Activated CD4-positive, alpha-beta T cell treated with anti-CD3 and anti-CD28 coated beads for 48 hours (primary cell): ENCODE results near the gene ACOT12.
"Not testable (repeated sequence)": the region's sequence is repeated elsewhere in the genome, so short reads cannot be mapped to it uniquely, and the experiment has no call there.

Source experiments
- DNase-seq: peaks from one replicate; pipeline ENCODE4 v3.0.0-alpha.2; 2020

The ACOT12 gene

DNA sequence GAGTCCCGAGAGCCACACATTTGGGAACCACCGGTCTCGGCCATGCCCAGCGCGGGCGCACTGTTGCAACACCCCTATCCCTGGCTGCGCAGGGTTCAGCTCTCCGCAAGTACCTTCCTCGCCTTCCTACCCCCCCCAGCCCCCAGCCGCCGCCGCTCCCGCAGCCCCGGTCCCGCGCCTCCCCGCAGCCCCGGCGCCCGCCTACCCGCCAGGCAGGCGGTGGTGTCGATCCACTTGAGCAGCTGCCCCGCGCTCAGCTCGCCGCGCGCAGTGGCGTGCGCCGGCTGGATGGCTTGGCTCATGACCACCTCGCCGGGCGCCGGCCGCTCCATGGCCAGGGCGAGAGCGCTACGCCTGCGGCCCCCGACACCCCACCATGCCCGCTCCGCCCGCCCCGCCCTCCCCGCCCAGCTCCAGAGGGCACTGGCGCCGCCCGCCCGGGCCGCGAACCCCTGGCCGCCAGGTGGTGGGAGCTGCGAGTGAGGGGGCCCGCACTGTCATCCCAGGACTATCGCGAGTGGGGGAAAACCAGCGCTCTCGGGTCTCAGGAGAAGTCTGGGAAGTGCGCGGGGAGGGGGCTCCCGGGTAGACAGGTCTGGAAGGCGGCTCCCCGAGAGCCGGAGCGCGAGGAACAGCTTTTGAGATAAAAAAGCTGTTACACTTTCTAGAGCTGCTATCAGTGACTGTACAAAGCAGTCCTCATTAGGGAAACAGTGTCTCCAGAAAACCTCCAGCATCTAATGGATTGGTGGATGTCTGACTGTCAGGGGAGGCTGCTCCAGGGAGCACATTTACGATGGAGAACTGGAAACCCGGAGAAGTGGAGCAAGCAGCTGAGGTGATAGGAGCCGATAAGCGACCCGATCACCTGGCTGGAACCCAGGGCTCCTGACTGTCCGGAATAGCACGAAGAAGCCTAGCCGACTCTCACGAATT is at the start of gene ACOT12:
Gene ACOT12 (minus strand): TSS at position 352 of the 936 bp plus-strand sequence. CDS start 20 bp downstream, at position 332.
- peak; percentile 4 for DNase-seq

DNA sequence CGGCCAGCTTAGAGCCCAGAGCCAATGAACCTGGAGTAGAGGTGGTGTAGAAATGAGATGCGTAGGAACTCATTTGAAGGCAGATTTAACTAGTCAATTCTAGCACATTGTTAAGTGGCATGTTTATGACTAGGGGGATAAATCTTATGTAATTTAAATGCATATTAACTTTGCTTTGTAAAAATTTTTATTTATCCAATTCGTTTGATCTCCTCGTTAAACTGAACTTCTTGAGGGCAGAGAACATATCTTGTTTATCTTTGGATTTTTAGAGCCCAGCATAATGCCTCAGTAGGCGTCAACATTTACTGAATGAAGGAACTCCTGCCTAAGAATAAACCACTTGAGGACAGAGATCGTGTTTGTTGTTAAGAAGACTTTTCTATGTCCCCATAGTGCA is 41.1 kb upstream of the ACOT12 start:
- no peak for DNase-seq

DNA sequence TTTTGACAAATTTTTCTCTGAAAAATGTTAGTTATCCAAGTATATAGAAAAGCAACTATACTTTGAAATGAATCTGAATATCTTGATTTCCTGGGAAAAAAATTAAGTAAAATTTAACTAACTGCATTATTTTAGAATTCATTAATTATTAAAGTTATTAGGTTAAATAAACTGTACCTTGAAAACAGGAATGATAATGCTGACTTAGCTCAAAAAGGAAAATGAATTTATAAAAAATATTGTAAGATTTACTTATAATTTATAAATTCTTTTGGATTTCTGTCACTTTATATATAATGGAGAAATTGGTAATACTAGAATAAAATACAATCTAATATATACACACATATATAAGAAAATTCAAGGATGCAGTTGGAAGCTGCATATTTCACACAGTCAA is 36.1 kb upstream of the ACOT12 start:
- DNase-seq = no peak

DNA sequence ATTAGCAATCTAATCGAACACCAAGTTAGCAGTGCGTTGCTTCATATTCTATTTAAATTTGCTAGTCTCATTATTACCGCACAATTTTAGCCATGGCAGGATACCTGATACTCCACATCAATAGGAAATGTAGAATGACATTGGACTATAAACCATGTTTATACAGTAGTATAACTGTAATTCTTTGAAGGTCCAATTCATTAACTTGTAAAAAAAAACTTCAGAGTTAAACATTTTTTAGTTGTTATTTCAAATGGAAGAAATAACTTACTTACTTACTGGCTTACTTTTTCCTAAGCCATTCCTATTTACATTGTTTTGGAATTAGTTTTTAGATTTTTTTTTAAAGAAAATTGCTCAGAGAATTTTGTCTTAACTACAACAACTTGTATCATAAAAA is 35.4 kb upstream of the ACOT12 start:
- no peak for DNase-seq

DNA sequence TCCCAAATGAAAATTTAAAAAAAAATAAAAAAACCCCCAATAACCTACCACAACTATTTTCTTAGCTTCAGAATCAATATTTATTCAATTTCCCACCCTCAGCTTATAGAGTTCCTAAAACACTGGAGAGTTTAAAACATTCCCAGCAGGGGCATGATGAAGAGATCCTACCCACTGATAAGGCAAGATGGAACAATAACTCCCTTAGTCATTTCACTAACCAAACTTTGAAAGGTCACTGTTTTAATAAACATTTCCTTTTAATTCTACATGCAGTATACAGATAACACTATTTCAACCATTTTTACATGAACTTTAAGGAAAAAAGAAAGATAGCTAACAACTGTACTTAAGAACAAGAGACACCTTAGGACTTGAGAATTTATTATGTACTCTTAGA is 34.9 kb upstream of the ACOT12 start:
- DNase-seq = no peak

DNA sequence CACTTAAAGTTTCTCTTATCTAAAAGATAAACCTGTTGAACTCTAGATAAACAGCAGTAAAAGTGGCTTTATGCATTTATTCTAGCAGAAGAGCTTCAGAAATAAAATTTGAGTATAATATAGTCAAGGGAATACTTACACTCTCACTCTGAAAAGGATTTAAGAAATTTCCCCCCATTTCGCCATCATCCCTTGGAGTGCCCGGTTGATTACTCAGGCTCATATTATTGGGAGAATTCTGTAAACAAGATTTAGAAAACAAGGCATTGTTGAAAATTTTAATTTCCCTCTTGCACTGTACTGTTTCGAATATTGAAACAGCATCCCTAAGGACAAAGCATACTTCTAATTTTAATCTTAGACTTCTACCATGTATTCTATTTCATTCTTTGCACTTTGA is 34.5 kb upstream of the ACOT12 start:
- no peak for DNase-seq

DNA sequence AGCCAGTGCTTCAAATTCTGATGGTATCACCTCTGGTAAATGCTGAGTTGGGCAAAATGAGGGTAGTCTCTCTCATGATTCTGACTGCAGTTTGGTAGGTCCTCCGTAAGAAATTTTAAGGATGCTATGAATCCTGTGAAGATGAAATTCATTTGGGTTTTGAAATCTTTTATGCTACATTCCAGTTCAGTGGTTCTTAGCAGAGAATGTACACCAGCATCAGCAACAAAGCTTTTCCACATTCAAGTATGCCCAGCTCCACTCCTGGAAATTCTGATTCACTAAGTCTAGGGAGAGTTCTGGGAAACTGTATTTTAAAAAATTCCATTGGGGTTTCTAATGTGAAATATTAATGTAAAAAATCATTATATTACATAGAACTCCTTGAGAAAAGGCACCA is 33.6 kb upstream of the ACOT12 start:
- no peak for DNase-seq

DNA sequence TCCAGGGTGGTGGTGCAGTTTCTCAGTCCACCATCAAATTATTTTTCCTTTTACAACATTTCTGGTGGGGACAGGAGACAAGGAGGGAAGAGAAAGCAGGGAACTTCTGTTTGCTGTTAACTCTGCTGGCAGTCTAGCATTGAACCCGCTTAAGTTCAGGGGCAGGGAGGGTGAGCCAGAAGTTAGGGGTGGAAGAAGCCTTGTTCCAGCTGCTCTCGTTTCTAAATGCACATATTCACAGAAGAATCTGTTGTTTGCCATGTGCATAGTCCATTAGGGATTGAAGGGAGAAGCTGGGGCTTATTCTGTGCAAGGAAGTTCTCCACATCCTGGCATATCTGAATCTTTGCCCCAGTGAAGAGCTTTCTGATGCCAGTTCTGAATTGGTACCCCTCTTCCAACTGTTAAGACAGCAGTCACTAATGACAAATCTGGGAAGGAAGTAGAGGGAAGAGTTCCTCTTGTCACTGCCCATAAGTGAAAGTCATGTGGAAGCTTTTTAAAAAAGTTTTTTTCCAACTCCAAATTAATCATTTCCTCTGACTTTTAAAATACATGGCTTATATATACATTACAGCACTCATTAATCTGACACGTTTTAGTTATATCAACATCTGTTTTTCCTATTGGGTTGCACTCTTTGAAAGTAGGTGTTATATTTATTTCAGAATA is 32.6 kb upstream of the ACOT12 start:
- DNase-seq = no peak

DNA sequence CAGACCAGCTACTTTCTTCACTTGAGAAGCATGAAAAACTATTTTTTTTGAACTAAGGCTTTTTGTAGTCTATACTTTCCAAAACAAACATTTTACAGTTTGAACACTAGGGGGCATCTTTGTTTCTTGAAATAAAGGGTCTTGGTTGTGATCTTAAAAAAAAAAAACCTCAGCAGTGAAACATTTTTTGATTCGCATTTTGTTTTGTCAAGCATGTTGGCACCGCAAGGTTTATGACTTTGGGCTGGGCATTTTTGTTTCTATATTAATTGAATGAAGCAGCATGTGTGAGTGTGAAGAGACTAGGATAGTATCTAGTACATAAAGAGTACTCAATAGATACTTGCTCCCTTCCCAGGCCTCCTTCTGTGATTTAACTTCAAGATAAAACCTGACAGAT is 31.6 kb upstream of the ACOT12 start:
- no peak for DNase-seq

DNA sequence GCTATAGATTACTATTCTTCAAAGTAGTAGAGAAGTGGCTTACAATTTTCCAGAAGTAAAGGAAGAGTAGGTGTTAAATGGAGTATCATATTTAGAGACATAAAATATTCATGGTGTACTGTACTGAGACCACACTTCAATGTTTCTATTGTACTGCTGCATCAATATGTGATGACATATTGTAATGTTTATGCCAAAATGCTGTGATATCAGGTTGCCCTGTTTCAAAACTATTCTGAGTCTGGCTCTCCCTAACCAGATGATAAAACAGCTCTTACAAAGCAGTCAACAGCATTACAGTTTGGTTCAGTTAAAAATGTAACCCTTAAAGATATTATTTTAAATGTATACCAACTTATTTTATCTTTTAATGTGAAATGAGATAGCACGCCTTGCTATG is 30.8 kb upstream of the ACOT12 start:
- no peak for DNase-seq

DNA sequence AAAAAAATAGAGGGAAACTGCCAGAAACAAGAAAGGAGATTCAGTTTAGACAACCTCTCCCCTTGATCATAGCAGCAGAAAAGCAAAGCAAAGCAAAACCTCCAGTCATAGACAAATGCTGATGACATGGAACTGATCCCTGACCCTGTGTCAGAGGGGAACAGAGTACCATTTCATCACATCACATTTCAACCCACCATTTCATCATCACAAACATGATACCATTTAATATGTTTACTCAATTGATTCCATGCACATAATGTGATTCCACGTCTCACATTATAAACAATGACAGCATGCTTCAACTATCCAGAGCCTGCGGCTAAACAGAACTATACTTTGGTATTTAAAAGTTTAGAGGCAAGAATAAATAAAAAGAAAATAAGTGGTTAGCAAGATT is 28.7 kb upstream of the ACOT12 start:
- no peak for DNase-seq

DNA sequence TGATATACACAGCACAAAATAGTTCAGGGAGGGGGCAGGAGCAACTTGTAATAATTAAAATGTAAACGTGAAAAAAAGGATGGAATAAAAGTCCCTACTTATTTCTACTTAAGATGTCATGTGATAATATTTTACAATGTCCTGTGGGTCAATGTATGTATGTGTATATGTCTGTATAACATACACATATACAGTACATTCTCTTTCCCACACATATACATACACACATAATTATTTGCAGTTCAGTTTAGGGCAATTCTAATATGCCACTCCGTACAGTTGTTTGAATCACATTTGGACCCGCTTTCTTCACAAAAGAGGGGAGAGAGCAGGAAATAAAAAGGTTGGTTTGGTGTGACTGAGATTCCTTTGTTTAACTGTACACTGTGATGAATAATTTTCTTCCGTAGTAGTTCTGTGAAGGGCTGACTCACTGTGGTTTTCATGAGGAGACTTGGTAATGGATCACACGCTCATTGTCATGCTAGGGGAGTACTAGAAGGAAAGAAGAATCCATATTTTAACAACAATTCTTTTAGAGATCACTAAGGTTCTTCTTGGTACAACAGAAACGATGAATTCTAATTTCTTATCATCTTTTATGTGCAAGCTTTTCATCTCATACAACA is 26.2 kb upstream of the ACOT12 start:
- DNase-seq = no peak

DNA sequence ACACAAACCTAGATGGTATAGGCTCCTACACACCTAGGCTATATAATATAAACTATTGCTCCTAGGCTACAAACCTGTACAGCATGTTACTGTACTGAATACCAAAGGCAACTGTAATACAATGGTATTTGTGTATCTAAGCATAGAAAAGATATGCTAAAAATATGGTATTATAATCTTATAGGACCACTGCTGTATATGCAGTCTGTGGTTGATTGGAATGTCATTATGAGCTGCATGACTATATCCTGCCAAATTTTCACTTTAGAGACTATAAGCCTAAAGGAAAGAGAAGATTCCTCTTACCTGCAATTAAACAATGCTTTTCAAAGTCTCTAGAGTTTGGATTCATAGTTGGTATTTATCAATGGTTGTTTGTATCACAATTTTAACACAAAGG is 24.7 kb upstream of the ACOT12 start:
- no peak for DNase-seq

DNA sequence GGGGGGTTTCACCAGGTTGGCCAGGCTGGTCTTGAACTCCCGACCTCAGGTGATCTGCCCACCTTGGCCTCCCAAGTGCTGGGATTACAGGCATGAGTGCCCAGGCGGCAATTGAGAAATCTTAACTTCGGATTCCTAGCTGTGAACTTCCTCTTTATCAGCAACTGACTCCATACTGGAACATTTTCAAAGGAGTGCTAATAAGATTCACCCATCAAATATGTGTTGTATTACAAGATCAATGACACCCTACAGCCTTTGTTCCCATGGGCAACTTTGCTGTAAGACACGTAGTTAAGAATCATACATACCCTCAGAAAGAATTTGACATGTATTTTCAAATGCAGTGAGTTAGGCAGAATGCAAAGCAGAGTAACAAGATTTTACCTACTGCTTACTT is 23.1 kb upstream of the ACOT12 start:
- no peak for DNase-seq

DNA sequence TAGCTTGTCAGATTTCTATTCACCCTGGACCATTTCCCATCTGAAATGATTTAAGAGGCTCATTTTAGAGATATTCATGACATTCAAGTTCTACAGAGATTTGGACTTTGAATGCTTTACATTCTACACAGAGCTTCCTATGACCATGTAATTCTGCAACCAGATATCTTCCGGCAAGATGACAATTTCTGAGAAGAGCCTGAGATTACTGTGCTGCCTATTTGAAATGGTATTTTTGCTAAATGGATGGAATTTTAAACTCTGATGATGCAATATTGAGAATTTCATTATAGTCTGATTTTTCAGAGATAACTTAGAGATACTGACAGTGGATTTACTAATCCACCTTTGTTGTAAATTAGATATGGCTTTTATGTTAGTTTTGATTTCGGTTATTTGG is 16.0 kb upstream of the ACOT12 start:
- no peak for DNase-seq

DNA sequence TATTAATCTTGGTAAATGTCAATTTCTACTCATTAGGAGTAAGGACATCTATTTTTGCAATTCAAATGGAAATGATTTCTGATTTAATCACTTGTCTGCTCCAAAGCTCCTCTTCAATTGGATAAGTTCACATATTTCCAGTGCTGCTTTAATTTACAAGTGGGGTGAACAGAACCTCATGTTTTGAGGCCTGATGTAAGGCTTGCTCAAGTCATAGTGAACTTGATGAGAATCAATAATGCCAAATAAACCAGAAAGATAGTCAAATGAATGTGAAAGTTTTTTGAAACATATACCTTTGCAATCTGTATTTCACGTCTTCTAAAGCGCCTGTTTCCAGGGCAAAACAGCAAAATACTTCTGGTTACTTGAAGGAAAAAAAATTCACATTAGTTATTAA is 15.4 kb upstream of the ACOT12 start:
- no peak for DNase-seq

DNA sequence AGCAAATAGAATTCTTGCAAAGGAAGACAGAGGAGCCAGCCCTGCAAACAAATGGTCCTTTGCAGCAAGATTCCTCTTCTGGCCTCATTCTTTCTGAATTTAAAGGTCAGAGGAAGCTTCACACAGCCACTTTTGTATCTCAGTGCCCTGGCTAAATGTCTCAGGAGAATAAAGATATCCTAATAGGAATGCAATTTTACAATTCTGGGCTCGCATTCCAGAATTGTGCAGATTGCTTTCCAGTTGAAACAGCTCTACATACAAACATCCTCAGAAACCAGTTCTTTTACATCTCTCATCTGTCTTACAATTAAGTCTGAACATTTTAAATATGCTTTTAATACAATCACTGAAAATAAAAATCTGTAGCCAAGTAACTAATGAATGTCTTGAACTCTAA is 14.6 kb upstream of the ACOT12 start:
- DNase-seq = no peak

DNA sequence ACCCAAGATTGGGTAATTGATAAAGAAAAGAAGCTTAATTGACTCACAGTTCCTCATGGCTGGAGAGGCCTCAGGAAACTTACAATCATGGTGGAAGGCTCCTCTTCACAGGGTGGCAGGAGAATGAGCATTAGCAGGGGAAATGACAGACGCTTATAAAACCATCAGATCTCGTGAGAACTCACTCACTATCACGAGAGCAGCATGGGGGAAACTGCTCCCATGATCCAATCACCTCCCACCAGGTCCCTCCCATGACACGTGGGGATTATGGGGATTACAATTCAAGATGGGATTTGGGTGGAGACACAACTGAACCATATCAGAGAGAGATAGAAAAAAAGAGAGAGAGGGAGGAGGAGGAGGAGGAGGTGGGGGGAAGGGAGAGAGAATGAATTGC is 13.9 kb upstream of the ACOT12 start:
- not testable (repeated sequence) for DNase-seq

DNA sequence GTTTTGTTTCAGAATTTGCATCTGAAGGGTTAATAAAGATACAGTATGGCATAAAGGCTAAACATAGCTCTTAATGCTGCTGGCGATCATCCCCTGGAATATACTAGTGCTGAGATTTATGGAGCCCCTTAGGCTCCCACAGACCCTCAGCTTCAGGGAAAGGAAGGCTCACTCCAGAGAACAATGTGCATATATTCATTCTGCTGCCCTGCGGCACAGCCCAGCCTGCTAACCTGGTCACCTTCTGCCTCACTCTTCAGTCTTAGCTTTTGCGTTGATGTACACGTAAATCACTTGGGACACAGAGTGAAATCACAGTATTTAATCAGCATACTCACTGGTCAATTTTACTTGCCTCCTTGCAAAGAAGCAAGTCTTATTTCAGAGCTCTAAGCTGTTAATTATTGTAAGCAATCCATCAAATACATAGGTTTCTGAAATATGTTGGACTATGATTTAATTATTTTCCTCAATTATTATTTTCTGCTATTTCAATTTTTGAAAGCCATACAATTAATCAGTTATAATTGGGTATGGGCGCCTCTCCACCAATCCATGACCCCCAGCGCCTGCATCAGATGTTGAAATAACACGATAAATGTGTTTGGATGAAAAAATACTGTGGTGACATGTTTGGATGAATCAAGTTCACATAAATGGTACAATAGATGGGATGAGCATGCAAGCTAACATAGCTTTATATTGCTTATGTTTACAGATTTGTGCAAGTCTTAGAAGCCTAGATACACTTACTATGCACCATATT is 11.4 kb upstream of the ACOT12 start:
- DNase-seq = no peak

DNA sequence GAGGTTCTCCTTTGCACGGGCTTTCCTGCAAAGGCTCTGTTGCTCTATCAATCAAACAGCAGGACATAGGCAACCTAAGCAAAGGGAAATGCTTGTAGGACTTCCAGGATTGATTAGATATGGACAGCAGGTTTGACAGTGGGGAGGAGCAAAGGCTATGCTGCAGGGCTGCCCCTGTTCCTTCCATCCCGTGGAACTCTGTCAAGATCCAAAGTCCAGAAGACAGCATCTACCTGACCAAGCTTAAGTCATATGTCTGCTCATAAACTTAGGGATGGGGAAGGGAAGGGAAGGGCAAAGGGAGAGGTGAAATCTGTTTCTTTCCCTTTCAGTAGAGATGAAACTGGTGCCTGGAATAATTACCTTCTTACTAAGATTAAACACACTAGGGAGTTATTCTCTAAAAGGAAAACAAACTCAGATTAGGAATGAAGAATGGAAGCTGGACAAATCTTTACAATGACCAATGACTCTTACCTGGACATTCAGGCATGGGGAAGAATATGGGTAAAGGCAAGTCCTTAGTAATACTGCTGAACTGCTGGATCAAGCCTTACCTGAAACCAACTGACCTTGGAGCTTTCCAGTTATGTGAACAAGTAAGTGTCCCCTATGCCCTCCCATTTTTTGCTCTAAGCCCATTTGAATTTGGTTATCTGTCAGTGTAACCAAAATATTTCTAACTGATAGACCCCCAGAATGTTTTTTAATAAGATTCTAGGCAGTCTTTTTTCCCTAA is 8.4 kb upstream of the ACOT12 start:
- DNase-seq = no peak

DNA sequence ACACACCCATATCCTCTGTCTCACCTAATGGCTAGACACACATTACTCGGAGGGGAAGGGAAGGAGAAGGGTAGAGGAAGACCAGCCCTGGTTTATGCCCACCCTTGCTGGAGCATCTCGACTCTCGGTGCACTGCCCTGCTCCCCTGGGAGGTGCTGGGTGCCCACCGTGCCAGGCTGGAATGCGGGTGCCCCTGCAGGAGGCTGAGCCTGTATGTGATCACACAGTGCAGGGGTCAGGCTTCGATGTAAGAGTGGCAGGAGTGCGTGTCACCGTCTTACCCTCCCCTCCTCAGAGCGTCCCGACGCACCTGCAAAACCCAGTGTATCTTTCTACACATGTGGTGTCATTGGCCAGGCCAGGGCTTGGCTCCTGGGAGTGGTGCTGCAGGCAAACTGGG is 7.3 kb upstream of the ACOT12 start:
- no peak for DNase-seq

DNA sequence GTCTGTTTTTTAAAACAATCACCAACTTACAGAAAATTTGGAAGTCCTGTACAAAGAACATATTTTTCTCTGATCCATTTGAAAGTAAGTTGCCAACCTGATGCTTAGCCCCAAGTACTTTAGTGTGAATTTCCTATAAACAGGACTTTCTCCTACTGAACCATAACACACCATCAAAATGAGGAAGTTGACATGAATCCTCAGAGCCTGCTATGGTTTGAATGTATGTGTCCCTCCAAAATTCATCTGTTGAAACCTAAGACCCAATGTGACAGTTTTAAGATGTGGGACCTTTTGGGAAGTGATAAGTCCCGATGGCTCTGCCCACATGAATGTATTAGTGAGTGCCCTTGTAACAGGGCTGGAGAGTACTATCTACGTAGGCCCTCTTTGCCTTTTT is 6.4 kb upstream of the ACOT12 start:
- no peak for DNase-seq

DNA sequence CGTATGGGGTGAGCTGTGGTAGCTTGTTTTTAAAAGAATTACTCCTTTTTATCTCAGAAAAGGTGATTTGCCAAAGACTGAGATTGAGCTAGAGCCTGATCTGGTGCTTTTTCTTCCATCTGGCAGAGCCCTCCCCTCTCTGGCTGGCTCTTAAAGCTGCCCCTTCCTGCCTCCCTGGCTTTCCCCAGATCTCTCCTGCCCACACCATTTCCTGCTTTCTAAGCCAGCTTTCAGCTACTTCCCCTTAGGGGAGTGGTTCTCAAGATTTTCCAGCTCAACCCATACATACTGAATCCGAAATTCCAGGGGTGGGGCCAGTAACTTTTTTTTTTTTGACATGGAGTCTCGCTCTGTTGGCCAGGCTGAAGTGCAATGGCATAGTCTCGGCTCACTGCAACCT is 4.8 kb upstream of the ACOT12 start:
- no peak for DNase-seq
